ENCODE results near the gene HYI.

DNA sequence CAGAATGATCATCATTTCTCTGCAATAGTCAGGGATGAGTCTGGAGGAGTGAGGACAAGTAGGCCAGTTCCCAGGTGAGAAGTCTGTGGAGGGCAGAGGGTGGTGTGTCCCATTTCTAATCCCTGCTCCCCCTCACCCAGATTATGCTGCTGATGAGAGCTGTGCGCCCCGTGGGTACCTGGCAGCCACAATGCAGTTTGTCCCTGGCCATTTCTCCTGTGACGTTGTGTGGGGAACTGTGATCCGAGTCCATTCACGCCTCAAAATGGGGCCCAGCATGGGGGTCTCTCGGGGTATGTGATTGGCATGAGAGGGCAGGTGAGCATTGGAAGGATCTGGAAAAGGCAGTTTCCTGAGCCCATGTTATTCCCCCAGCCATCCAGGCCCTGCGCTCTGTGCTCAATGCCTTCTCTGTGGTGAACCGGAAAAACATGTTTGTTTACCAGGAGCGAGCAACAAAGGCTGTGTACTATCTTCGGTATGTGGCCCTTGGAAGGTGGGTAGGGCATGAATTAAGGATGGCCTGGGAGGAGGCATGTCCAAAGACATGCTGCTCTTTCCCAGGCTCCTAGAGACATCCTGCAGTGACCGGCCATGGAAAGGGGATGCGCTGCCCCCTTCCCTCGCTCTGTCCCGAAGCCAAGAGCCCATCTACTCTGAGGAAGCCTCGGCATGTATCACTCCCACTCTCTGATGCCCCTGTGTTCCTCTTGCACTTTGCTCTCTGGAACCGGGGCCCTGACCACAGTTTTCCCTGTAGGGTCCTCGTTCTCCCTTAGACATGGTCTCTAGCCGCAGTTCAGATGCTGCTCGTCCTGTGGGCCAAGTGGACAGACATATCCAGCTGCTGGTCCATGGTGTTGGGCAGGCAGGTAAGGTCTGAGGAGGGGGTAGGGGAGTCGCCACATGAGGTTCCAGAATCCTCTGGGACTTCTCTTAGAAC, 16.4 kb downstream of the HYI start:
- TF ChIP-seq, protein P1, sequence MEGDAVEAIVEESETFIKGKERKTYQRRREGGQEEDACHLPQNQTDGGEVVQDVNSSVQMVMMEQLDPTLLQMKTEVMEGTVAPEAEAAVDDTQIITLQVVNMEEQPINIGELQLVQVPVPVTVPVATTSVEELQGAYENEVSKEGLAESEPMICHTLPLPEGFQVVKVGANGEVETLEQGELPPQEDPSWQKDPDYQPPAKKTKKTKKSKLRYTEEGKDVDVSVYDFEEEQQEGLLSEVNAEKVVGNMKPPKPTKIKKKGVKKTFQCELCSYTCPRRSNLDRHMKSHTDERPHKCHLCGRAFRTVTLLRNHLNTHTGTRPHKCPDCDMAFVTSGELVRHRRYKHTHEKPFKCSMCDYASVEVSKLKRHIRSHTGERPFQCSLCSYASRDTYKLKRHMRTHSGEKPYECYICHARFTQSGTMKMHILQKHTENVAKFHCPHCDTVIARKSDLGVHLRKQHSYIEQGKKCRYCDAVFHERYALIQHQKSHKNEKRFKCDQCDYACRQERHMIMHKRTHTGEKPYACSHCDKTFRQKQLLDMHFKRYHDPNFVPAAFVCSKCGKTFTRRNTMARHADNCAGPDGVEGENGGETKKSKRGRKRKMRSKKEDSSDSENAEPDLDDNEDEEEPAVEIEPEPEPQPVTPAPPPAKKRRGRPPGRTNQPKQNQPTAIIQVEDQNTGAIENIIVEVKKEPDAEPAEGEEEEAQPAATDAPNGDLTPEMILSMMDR (IDR thresholded peaks at IDR 0.05) = no peak
- TF ChIP-seq POLR2A (IDR thresholded peaks at IDR 0.05) = no peak
